Skin epidermis (tissue), 12 donors: ENCODE results near the gene GDE1.
A peak's percentile ranks its signal among the peaks of the same experiment; 100 is the strongest.

Source experiments
- H3K27ac ChIP-seq, 21 experiments: fragments of 200-600 bp; sonication (generic) in 11 of 21; one replicate each; pipeline ENCODE4 v1.5.0; 2020; ENCODE audit warnings: mild to moderate bottlenecking in 3 of 21, inconsistent platforms in 2 of 21, moderate library complexity in 2 of 21
- H3K4me3 ChIP-seq, 7 experiments: fragments of 200-600 bp; sonication (generic) in 2 of 7; one replicate each; pipeline ENCODE4 v1.5.0; 2020; ENCODE audit warnings: inconsistent platforms in 2 of 7, mild to moderate bottlenecking in 2 of 7, moderate library complexity in 1 of 7

Gene GDE1

DNA sequence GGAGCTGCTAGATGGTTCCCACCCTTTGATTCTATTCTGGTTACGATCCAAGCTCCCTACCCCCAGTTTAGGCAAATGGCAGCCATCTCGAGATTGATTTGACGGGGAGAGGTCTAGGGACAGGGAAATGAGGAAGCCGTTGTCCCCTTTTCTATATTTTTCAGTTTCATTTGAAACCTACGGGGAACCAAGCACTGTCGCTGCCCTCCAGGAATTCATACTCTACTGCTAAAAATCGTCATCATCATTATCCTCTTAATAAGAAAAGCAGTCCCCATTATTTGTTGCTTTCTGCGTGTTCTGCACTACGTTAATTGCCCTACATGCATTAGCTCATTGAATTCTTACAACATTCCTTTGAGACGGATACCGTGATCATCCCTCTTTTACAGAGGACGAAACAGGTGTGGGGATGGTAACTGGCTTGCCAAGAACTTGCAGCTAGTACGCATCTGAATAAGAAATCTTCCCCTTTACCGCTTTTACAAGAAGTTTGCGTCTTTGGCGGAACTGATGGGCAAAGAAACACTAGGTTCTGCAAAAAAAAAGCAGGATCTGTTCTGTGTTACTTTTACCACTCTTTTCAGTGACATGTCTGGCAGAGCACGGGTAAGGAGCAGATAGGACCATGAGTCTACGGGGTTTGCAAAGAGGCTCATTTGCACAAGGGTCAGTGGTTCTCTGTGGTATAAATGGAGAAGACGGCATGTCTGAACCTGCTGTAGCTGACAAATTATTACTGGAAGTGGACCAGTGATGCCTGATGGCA, 2.9 kb upstream of the GDE1 start:
- peak overlapping the region; percentile 74 to 95 (median 91) for H3K4me3 ChIP-seq
- peak overlapping the region in 18 of 21 experiments; percentile 37 to 85 (median 72) for H3K27ac ChIP-seq

DNA sequence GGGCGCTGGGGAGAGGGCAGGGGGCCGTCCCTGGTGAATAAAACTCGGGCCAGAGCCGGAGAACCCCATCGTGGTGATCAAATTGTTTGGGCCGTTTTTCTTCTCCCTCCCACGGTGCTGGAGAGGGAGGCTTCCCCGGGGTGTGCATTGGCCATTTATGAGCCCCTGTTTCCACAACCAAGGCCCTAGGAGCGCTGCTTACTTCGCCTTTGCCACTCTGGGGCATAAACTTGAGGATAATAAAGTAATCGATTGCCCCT, 2.4 kb upstream of the GDE1 start:
- H3K4me3 ChIP-seq, result peak overlapping the region; percentile 74 to 95 (median 91)
- peak overlapping the region in 19 of 21 experiments; percentile 37 to 85 (median 68) for H3K27ac ChIP-seq

DNA sequence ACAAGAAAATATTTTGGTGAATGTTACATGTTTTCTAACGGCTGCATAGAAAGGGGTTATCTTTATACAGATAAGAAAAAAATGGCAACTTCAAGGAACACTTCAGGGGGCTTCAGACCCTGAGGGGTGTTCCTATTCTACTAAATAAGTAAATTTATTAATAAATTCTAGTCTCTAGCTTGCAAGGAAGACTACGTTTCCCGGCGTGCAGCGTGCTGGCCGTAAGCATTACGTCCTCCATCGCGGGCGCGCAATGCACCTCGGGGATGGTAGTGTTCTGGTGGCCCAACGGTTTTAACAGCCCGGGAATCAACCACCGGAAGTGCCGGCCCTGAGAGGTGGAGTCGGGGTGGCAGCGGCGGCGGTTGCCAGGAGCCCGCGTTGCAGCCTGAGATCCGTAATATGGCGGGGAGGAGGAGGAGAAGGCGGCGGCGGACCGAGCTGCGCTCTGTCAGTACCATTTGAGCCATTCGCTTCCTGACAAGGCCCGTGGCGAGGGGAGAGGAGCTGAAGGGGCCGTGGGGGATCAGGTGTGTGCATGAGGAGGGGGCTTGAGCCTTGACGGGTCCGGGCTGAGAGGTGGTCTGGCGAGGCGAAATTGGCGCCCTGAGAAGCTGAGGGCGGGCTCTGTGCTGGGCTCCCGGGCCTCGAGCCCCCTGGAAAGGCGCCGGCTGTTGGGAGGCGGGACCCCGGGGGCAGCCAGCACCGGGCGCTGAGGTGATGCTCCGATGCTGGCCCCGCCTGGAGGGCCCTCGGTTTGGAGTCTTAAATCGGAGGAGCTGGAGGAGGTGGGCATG, 1.9 kb upstream of the GDE1 start, which contains the start of gene CCP110:
CCP110 (plus strand) TSS at position 384 of the 797 bp plus-strand sequence. CDS start 3,940 bp downstream, outside the sequence.
- Histone ChIP-seq H3K27ac (peak within 1 kb of the TSS in 19 of 21 experiments; percentile 37 to 85 (median 68)), H3K4me3 (peak within 1 kb of the TSS; percentile 74 to 95 (median 91))

DNA sequence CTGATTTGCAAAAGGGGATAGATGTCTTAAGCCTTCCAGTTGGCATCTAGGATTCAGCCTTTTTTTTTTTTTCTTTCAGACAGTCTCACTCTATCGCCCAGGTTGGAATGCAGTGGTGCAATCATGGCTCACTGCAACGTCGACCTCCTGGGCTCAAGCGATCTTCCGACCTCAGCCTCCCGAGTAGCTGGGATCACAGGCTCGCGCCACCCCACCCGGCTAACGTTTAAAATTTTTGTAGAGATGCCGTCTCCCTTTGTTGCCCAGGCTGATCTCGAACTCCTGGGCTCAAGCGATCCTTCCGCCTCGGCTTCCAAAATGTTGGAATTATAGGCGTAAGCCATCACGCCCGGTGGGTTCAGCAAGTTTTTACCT, 1.3 kb upstream of the GDE1 start:
- H3K4me3 ChIP-seq, result no peak overlapping the region
- H3K27ac ChIP-seq, result peak overlapping the region in 1 of 21 experiments; percentile 82

DNA sequence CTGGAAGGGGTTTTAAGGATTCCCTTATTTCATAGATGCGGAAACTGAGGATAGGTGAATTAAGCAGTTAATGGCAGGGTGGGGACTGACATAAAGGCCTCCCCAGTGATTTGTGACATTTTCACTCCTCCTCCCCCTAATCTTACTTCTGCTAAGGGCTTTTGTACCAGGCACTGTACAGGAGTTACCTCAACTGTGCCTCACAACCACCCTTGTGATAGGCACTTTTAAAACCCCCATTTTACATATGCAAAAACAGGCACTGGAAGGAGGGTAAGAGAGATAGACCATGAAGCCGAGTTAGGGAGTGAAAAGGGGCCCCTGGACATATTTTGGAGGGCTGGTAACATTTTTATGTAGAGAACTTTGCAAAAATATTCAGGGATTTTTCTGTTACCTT, 862 bp upstream of the GDE1 start:
- Histone ChIP-seq H3K4me3 (no peak overlapping the region), H3K27ac (peak overlapping the region in 1 of 21 experiments; percentile 91)

DNA sequence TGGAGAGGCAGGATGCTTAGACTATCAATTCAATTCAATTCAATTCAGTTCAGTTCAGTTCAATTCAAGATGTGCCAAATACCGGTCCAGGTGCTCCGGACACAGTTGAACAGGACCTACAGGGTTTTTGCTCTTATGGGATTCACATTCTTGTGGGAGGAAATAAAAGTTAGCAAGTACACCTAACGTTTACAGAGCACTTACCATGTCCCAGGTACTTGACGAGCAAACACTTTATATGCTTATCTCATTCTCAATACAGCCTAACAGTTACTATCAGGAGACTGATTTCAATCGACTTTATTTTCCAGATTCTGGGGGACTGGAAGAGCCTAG, 467 bp upstream of the GDE1 start:
- H3K4me3 ChIP-seq, result peak overlapping the region in 2 of 7 experiments; percentile 62 to 85
- peak overlapping the region in 9 of 21 experiments; percentile 76 to 92 (median 87) for H3K27ac ChIP-seq

DNA sequence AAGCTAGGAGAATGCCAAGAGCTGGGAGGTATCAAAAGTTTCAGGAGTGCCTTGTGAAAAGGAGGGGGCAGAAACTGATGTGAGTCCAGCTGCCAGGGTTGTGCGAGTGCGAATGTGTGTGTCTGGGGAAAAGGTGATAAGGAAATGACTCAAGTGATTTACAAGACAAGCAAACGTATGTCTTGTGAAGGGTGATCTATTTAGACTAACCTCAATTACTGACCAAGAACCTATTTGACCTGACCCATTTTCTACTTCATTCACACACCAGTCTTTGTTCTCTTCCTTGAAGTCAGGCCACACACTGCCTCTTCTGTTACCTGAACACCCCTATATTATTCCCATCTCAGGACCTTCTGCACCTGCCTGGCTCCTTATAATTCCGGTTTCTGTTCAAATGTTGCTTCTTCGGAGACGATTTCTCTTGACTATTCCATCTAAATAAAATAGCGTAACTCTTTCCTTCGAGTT, 1.0 kb downstream of the GDE1 start:
- peak overlapping the region; percentile 55 to 96 (median 62) for H3K4me3 ChIP-seq
- peak overlapping the region in 20 of 21 experiments; percentile 72 to 93 (median 88) for H3K27ac ChIP-seq

DNA sequence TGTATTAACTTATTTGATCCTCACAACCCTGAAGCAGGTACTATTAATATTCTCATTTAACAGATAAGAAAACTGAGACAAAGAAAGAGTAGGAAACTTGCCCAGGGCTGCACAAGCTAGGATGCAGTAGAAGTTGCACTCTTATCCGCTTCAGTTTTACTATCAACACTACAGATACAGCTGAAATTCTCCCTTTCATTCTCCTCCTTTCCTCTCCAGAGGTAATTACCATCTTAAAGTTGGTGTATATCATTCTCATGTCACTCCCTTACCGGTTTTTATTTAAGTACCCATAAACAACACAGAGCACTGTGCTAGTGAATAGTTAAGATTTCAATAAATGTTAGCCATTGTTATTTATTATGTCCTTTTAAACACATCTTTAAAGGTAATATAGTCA, 3.5 kb downstream of the GDE1 start:
- Histone ChIP-seq H3K27ac (no peak overlapping the region), H3K4me3 (no peak overlapping the region)

DNA sequence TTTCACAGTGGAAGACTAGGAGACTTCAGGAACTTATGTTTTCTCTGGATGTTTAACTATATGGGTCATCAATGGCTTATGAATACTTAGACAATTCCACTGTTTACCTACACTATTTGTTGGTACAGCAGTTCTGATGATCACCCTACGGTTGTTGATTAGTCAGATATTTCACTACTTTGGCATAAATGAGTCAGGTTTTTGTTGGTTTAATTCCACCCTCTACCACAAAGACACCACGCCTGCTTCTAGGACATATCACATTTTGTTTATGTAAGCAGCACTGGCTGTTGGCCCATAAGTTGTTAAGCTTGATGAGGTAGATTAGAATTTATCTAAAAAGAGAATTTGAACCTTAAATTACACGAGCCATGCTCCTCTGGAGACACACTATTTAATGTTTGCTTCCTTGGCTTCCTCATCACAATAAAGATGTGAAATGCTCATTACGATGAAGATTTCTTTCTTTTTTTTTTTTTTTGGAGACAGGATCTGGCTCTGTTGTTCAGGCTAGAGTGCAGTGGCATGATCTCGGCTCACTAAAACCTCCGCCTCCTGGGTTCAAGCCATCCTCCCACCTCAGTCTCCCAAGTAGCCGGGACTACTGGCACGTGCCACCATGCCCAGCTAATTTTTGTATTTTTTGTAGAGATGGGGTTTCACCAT, 4.3 kb downstream of the GDE1 start:
- Histone ChIP-seq H3K4me3 (no peak overlapping the region), H3K27ac (peak overlapping the region in 1 of 21 experiments; percentile 20)

DNA sequence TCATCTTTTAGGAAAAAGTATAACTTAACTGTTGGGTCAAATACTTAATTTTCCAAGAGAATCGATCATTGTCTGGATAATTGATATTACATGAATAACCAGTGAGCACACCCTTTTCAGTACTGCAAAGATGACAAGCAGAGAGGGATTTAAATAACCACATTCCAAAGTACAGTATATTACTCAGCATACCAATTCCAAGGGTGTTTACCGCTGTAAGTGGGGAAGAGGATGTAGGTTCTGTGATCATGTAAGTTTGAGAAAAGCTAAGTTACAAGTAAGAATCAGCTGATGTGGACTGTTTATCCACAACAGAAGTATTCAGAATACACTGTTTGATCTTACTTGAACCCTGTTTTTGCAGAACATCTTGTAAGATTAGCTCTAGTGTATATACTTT, 6.1 kb downstream of the GDE1 start:
- Histone ChIP-seq H3K4me3 (no peak overlapping the region), H3K27ac (peak overlapping the region in 1 of 21 experiments; percentile 7)

DNA sequence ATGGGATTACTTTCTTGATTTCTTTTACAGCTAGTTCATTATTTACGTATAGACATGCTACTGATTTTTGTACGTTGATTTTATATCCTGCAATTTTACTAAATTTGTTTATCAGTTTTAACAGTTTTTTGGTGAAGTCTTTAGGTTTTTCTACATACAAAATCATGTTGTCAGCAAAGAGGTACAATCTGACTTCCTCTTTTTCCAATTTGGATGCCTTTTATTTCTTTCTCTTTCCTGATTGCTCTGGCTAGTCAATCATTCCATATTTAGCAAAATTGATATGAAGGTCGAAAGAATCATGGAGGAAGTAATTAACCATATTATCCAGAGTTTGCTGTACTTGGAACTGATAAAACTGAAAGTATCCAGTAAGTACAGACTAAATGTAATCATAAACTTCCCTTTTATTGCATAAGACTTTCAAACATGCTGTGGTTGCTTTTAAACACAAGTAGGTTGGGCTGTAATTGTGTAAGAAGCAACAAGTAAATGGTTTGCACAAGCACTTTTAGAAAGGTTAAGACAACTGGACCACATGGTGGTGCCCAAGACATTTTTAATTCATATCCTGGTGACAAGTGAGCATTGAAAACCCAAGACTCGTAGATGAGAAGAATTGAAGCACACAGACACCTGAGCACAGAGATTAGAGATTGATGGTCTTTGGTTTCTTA, 8.4 kb downstream of the GDE1 start:
- H3K4me3 ChIP-seq, result no peak overlapping the region
- H3K27ac ChIP-seq, result peak overlapping the region in 1 of 21 experiments; percentile 26

DNA sequence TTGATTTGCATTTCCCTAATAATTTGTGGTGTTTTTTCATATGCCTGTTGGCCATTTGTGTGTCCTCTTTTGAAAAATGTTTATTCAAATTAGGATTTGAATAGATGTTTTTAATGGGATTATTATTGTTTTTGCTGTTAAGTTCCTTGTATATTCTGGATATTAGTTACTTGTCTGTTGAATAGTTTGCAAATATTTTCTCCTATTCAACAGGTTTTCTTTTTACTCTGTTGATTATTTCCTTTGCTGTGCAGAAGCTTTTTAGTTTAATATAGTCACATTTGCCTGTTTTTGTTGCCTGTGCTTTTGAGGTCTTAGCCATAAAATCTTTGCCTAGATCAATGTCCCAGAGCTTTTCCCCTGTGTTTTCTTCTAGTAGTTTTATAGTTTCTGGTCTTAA, 9.6 kb downstream of the GDE1 start:
- Histone ChIP-seq H3K4me3 (no peak overlapping the region), H3K27ac (no peak overlapping the region)

DNA sequence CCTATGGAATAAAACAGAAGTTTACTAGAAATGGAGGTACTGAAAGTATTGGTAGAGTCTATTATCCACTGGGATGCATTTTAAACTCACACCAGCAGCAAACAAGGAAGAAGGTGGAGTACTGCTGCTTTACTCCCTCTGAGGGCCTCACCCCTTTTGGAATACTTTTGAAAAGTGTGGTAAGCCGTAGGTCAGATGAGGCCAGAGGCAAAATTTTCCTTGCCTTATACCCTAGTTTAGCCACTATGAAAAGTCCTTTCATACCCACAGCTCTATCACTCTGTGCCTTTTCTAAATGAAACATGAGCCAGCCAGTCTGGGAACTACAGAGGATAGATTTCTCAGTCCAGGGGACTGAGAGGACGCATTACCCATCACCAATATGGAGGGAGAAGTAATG, 14.0 kb downstream of the GDE1 start:
- H3K4me3 ChIP-seq, result no peak overlapping the region
- no peak overlapping the region for H3K27ac ChIP-seq

DNA sequence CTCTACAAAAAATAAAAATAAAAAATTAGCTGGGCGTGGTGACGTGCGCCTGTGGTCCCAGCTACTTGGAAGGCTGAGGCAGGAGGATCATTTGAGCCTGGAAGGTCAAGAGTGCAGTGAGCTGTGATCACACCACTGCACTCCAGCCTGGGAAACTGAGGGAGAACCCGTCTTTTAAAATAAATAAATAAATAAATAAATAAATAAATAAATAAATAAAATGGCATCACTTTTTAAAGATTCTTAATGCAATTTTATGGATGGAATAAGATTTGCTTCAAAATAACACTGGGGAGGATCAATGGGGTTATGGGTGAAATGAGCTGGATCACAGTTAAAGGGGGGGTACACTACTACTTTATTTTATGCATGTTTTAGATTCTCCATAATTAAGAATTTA, 14.9 kb downstream of the GDE1 start:
- Histone ChIP-seq H3K4me3 (no peak overlapping the region), H3K27ac (no peak overlapping the region)

DNA sequence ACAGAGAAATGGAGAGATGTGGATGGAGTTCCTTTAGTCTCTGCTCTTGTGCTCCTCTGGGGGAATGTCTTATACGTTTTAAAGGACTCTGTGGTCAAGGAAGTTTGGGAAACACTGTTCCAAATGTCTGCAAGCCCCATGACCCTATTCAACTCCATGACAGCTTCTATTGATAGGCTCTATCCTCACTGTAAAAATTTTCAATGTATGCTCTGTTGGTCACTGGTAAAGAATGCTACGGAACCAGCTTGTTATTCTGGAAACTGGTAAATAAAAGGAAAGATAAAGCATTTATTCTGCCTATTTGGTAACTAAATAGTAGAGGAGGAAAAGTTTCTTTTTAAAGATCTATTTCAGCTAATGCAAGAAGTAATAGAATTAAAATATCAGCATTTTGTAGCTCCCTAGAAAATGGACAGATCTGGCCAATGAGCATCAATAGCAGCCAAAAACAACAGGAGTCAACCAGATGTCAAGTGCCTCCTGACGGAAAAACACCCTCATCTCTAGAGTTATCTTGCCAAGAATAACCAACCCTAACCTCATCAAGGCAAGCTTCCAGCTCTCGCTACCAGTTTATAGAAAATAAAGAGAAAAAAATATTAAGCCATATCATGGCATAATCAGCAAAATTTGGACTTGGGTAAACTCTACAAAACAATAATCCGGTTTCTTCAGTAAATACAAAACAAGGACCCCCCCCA, 16.1 kb downstream of the GDE1 start:
- no peak overlapping the region for H3K27ac ChIP-seq
- no peak overlapping the region for H3K4me3 ChIP-seq

DNA sequence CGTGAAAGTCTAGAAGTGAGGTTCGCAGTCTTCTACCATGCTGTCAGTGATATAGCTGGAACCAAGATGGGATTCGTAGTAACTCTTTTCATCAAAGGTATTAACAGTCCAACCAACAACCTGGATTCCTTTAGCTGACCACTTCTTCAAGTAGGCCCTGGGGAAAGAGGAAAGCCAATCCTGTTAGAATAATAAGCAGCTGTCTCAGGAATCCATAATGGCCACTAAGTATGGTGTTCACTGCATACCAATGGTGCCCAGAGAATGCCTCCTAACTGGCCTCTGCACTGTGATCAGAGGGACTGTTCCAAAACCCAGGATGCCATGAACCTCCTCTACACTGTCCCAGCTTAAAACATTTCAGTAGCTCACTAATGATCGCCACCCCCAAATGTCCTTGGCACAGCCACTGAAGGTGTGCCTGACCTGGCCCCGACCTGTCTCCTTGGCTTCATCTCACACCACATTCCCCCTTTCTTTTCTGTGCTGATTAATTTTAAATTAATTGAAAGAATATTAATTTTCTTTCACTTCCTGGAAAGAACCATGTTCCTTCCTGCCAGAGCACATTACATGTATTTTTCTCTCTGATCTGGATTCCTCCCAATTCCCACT, 18.3 kb downstream of the GDE1 start:
- H3K4me3 ChIP-seq, result no peak overlapping the region
- H3K27ac ChIP-seq, result no peak overlapping the region

DNA sequence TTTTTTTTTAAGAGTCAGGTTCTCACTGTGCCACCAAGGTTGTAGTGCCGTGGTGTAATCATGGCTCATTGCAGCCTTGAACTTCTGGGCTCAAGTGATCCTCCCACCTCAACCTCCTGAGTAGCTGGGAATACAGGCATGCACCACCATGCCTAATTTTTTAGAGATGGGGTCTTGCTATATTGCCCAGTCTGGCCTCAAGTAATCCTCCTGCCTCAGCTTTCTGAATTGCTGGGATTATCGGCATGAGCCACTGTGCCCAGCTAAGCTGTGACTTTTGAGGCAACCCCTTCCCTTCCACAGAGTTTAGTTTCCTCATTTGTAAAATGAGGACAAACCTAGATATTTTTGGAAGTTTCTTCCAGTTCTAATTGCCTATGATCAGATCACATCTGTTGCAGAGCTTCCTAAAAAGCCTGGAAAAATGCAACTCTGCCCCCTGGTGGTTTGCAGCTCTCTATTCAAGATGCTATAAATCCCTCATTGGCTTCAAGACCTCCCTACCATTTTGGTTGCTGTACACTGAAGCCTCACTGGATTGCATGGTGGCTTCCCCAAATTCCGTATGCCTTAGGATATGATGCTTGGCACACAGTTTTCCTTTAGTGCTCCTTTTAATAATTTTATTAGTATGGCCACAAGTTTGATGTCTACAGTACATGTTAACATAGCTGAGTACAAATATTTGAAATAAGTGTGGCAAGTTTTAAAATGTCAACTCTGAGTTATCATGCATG, 19.3 kb downstream of the GDE1 start:
- Histone ChIP-seq H3K27ac (no peak overlapping the region), H3K4me3 (no peak overlapping the region)

DNA sequence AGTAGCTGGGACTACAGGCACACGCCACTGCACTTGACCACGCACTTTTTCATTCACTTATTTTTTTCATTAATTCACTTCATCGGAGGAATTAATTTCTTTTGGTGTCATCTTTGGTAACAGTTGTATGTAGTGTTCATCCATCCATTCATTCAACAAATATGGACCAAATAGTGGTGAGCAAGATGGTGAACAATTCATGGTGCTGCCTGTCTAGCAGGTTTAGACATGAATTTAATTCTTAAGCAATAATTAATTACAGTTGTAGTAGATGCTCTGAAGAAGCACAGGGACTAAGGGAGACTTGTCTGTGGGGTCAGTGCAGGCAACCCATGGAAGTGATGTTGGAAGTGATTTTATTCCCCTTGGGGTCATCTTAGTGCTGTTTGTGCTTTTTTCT, 22.4 kb downstream of the GDE1 start:
- H3K27ac ChIP-seq, result no peak overlapping the region
- H3K4me3 ChIP-seq, result no peak overlapping the region
